NB4 (cell line): Measurements from ENCODE around the gene NR4A3.

Source experiments
- DNase-seq: peaks from one replicate; pipeline ENCODE4 v3.0.0; 2010; ENCODE audit warnings: low read depth
- H3K4me3 ChIP-seq: one replicate; pipeline ENCODE4 v1.5.1; 2011; ENCODE audit warnings: mild to moderate bottlenecking, low read depth, low read length, moderate library complexity
- MYC ChIP-seq: IDR thresholded peaks from 2 replicates; pipeline ENCODE4 v1.6.1; 2011; ENCODE audit warnings: low read depth, low read length
- POLR2A ChIP-seq: IDR thresholded peaks from 2 replicates; pipeline ENCODE4 v1.6.1; 2011; ENCODE audit warnings: mild to moderate bottlenecking; ENCODE audit not compliant: insufficient read length; ENCODE audit errors: extremely low read depth
- TF ChIP-seq, protein P1 (sequence below): IDR thresholded peaks from one replicate; pipeline ENCODE4 v1.5.1; 2012; ENCODE audit warnings: low read depth, low read length
- TF ChIP-seq, protein P2 (sequence below): IDR thresholded peaks from 2 replicates; pipeline ENCODE4 v1.6.1; 2011; ENCODE audit warnings: low read depth, low read length

NR4A3 gene

DNA sequence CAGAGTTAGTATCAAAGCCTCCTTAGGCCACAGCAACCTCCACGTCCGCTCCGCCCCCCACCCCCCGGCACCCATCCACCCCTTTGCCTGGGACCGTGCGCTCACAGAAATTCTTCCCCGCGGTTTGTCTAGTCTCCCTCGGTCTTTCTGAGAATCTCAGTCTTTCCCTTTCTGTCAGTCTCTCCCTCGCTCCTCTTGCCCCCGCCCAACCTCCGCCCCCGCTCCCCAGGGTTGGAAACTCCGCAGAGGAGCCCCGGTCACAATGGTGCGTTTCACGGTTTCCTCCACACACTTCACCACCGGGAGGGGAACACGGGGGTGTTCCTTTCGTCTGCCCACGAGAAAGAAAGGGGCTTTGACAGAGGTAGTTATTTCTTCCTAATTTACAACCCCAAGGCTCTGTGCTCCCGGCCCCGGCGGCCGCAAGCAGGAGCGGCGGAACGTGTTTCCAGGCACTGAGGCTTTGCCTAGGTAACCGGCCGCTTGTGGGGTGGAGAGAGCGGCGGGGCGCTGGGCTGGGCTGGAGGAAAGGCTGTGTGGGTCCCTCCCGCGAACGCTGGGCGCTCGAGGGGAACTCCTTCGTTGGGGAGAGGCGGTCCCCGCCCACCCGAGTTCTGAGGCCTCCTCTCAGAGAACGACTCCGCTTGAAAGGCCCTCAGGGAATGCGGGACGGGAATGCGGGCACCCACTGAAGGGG is 2.1 kb downstream of the NR4A3 start:
- H3K4me3 ChIP-seq: peak overlapping the region; percentile 64
- TF ChIP-seq, protein P1, sequence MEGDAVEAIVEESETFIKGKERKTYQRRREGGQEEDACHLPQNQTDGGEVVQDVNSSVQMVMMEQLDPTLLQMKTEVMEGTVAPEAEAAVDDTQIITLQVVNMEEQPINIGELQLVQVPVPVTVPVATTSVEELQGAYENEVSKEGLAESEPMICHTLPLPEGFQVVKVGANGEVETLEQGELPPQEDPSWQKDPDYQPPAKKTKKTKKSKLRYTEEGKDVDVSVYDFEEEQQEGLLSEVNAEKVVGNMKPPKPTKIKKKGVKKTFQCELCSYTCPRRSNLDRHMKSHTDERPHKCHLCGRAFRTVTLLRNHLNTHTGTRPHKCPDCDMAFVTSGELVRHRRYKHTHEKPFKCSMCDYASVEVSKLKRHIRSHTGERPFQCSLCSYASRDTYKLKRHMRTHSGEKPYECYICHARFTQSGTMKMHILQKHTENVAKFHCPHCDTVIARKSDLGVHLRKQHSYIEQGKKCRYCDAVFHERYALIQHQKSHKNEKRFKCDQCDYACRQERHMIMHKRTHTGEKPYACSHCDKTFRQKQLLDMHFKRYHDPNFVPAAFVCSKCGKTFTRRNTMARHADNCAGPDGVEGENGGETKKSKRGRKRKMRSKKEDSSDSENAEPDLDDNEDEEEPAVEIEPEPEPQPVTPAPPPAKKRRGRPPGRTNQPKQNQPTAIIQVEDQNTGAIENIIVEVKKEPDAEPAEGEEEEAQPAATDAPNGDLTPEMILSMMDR: no peak
- TF ChIP-seq MYC (no peak), POLR2A (no peak)
- TF ChIP-seq, protein P2, sequence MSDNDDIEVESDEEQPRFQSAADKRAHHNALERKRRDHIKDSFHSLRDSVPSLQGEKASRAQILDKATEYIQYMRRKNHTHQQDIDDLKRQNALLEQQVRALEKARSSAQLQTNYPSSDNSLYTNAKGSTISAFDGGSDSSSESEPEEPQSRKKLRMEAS: no peak
- DNase-seq: peak; percentile 14

DNA sequence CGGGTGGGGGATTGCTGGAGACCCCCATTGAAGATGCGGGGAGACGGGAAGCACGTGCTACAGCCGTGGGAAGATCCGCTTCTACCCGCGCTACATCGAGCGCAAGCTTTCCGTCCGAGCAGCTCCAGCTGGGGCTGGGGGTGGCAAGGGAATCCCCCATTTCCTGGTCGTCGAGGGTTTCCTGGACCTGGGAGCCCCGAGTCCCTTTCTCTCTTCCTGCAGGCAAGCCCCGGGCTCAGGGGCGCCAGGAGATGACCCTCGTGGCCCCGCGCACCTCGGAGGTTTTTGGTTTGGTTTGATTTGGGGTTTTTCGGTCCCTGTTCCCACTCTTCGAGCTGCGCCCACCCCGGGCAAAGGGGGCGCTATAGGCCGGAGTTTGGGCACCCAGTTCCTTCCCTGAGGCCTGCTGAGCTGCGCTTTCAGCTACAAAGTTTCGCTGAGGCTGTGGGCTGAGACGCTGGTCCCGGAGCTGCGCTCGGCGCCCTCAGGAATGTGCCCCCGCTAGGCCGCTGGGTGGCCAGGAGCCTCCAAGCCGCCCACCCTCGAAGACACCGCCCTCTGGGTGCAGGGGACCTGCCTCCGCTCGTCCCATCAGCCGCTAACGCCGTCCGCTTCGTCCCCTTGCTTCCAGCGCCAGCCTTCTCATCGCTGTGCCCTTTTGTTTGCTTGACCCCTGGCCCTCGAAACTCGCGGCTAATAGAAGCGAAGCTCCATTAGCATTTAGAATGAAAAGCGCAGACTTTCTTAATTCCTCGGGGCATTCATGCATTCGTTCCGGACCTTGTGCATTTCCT is 2.9 kb downstream of the NR4A3 start:
- TF ChIP-seq, protein P1: peak; percentile 49
- TF ChIP-seq MYC: no peak
- DNase-seq: peak; percentile 68
- no peak overlapping the region for H3K4me3 ChIP-seq

DNA sequence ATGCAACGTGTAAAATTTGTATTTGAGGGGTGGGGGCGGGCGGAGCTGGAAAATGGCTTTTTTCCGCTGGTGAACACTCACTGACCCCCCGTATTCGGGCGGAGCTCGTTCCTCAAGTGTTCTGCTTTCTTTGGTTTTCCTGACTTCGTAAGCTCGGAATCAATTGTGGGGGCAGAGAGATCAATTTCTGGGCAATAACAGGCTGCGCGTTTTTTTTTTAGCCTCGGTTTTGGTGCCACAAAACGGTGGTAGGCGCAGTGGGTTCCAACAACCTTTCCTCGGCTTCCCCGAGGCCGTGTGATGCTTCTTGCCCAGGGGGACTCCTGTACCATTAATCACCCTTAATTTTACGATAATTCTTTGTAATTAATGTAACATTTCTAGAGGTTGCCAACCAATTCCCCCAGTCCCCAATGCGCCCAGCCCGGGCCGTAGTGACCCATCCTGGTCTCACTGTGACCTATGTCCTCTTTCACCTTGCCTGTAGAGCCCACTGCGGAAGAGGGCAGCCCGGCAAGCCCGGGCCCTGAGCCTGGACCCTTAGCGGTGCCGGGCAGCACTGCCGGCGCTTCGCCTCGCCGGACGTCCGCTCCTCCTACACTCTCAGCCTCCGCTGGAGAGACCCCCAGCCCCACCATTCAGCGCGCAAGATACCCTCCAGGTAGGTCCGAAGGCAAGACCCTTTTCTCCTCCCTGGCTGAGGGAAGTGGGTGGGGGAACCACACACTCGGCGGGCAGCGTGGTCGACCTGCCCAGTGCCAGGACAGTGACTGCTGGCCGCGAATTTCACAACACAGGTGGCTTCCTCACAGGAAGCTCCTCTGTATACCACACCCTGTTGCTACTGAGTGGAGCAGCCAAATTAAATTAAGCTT is 3.7 kb downstream of the NR4A3 start:
- DNase-seq: peak; percentile 25
- H3K4me3 ChIP-seq: no peak overlapping the region
- TF ChIP-seq, protein P2: no peak
- TF ChIP-seq, protein P1: no peak
- no peak for TF ChIP-seq POLR2A
- no peak for TF ChIP-seq MYC

DNA sequence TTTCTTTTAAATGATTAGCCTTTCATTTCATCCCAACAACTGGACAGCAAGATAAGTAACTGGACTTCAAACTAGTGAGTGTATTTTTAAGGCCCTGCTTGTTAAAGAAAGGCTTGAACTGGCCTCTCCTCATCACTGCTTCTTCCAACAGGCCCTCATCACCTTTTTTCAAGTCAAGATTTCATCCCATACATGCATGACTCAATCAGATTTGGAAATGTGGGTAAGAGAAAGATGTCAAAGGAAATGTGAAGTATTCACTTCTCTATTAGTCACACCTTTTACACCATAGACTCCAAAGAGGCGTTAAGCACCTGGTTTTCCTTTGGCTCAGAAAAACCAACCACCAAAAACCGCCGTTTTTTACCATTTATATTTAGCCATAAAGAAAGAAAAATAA is 4.9 kb downstream of the NR4A3 start:
- TF ChIP-seq MYC: no peak
- TF ChIP-seq, protein P1: no peak
- no peak for TF ChIP-seq POLR2A
- TF ChIP-seq, protein P2: no peak
- no peak overlapping the region for H3K4me3 ChIP-seq
- no peak for DNase-seq

DNA sequence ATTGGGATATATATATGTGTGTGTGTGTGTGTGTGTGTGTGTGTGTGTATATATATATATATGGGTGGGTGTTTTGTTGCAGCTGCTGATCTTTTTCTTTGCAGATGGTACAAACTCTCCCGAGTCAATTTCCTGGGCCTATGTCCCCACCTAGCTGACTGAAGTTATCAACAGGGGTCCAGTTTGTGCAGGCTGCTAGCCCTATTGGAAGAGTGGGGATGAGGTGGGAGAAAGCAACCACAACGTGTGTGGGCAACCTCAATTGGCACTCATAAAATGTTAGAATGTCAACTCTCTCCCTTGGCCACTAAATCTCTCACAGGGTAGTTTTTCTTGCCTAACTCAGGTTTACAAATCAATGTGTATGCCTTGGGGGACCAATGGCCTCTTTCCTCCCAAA is 5.6 kb downstream of the NR4A3 start:
- TF ChIP-seq, protein P1: no peak
- no peak for TF ChIP-seq MYC
- no peak for TF ChIP-seq POLR2A
- TF ChIP-seq, protein P2: no peak
- no peak for DNase-seq
- H3K4me3 ChIP-seq: no peak overlapping the region
